ENCODE measurements around the gene TNFAIP8. TPM values are rescaled to one million over a fixed set of nuclear protein-coding genes. Genes with fewer than 3 reads are reported as not detected.

Gene TNFAIP8
- total and polyA plus RNA-seq, 9 of the 15 experiments (the other 6 are each of a cell fraction or from before 2014, with no cell fraction given) = 29.9 to 52.2 (median 44.8) TPM

GRCh38 chr5:119330367-119331183 is 25.2 kb upstream of the TNFAIP8 start (continued):
- TF ChIP-seq, protein P1, sequence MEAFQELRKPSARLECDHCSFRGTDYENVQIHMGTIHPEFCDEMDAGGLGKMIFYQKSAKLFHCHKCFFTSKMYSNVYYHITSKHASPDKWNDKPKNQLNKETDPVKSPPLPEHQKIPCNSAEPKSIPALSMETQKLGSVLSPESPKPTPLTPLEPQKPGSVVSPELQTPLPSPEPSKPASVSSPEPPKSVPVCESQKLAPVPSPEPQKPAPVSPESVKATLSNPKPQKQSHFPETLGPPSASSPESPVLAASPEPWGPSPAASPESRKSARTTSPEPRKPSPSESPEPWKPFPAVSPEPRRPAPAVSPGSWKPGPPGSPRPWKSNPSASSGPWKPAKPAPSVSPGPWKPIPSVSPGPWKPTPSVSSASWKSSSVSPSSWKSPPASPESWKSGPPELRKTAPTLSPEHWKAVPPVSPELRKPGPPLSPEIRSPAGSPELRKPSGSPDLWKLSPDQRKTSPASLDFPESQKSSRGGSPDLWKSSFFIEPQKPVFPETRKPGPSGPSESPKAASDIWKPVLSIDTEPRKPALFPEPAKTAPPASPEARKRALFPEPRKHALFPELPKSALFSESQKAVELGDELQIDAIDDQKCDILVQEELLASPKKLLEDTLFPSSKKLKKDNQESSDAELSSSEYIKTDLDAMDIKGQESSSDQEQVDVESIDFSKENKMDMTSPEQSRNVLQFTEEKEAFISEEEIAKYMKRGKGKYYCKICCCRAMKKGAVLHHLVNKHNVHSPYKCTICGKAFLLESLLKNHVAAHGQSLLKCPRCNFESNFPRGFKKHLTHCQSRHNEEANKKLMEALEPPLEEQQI (IDR thresholded peaks at IDR 0.05) = peak; percentile 85
- TF ChIP-seq ZNF57 (CRISPR knock-in tag; IDR thresholded peaks at IDR 0.05) (peak; percentile 95), CC2D1A (IDR thresholded peaks at IDR 0.05) (peak; percentile 93), XRCC3 (IDR thresholded peaks at IDR 0.05) (no peak), MCM5 (IDR thresholded peaks at IDR 0.05; ENCODE audit: low read depth) (no peak), ZBTB17 (CRISPR knock-in tag; IDR thresholded peaks at IDR 0.05) (peak; percentile 88), ETV1 (tag; conservative IDR thresholded peaks at IDR 0.05; ENCODE audit: low read depth) (peak; percentile 94), BACH1 (tag; IDR thresholded peaks at IDR 0.05) (peak; percentile 62; the same call in 1 of the 2 replicates), HSF4 (CRISPR knock-in tag; IDR thresholded peaks at IDR 0.05; ENCODE audit: borderline replicate concordance) (peak; percentile 83; the same call in 1 of the 2 replicates), PYGO2 (tag; IDR thresholded peaks at IDR 0.05) (peak; percentile 82), ZBTB11 (CRISPR knock-in tag; IDR thresholded peaks at IDR 0.05) (peak in 1 of 3 experiments; percentile 83; a peak in 2 of 6 replicates), ZFP91 (CRISPR knock-in tag; IDR thresholded peaks at IDR 0.05) (peak; percentile 44; the same call in 1 of the 2 replicates), ZNF512 (tag; IDR thresholded peaks at IDR 0.05) (no peak), PCBP2 (IDR thresholded peaks at IDR 0.05; ENCODE audit: low read depth, low read length, poor library complexity, severe bottlenecking) (no peak), ZFX (CRISPR knock-in tag; IDR thresholded peaks at IDR 0.05) (peak; percentile 73)
- TF ChIP-seq, protein P2, sequence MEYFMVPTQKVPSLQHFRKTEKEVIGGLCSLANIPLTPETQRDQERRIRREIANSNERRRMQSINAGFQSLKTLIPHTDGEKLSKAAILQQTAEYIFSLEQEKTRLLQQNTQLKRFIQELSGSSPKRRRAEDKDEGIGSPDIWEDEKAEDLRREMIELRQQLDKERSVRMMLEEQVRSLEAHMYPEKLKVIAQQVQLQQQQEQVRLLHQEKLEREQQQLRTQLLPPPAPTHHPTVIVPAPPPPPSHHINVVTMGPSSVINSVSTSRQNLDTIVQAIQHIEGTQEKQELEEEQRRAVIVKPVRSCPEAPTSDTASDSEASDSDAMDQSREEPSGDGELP (CRISPR knock-in tag; IDR thresholded peaks at IDR 0.05; ENCODE audit: borderline replicate concordance) = peak; percentile 83
